ENCODE data around the gene PKIG. TPM values are rescaled to one million over a fixed set of nuclear protein-coding genes. Genes with fewer than 3 reads are reported as not detected.

The PKIG gene
- total and polyA plus RNA-seq, 9 of the 15 experiments (the other 6 are each of a cell fraction or from before 2014, with no cell fraction given) = 0.13 to 7.0 (median 4.7) TPM

GRCh38 chr20:44552050-44552449, 30.3 kb upstream of the PKIG start:
- peak overlapping the region; percentile 24; the same call in 1 of the 2 replicates for H2AFZ ChIP-seq (ENCODE audit: low read depth, low read length)
- H4K20me1 ChIP-seq (replicated peaks; ENCODE audit: control insufficient read depth, insufficient read depth, low read length) = no peaks in the 10 kb centered on the region
- no peaks in the 10 kb centered on the region for H3K27me3 ChIP-seq (ENCODE audit: control insufficient read depth in 2 of 2, insufficient read depth in 2 of 2, low read length in 2 of 2)
- H3K36me3 ChIP-seq (ENCODE audit: control insufficient read depth, insufficient read depth, low read length) = no peaks in the 10 kb centered on the region
- H3K4me1 ChIP-seq (replicated peaks in 1 of 2; ENCODE audit: control insufficient read depth in 2 of 2, insufficient read depth in 2 of 2, low read length in 2 of 2) = peaks cover 9 to 31% of the 10 kb centered on the region in 2 experiments; a peak in 4 of 5 replicates
- POLR2A ChIA-PET = no interaction called here
- H3K9me3 ChIP-seq (replicated peaks; ENCODE audit: control insufficient read depth, insufficient read depth, low read depth, low read length) = no peaks in the 10 kb centered on the region
- CTCF ChIA-PET (ENCODE audit: low intra/inter-chr PET ratio) = no interaction called here
- FAIRE-seq (peak; percentile 54), ATAC-seq (no peak; the same call in 2 of the 3 replicates), DNase-seq (ENCODE audit: extremely low read depth in 1 of 4, low spot score in 3 of 4) (peak in 1 of 4 experiments; percentile 58)
- H3K4me2 ChIP-seq (ENCODE audit: insufficient read depth, low read length) = peak overlapping the region; percentile 51
- no TSS peak for BruUV-seq (replicated peaks)
- no peaks in the 10 kb centered on the region for H3K9me1 ChIP-seq (ENCODE audit: control insufficient read depth, insufficient read depth, low read length)
- intact Hi-C loops (cut with micrococcal nuclease) = no loop called here
- no peaks in the 10 kb centered on the region for H3K79me2 ChIP-seq (ENCODE audit: control insufficient read depth, insufficient read depth, low read length)
- 0 out of 4 replicates have a peak overlapping the region, but pooled peaks of 1 of the 2 experiments have one; percentile 11 for H3K9ac ChIP-seq (ENCODE audit: insufficient read depth in 1 of 2, low read depth in 2 of 2, low read length in 2 of 2)
- in situ Hi-C loops (cut with MboI) = no loop called here
- WGBS (ENCODE audit: insufficient coverage, low coverage, missing lambda C conversion rate) = 10% methylated on average over 4 of the region's 4 CpGs
- no peak overlapping the region for H3K4me3 ChIP-seq
- H3K27ac ChIP-seq (ENCODE audit: extremely low read depth, low read depth, low read length) = no peak overlapping the region
- TF ChIP-seq POLR2AphosphoS2 (IDR thresholded peaks at IDR 0.05; ENCODE audit: low read length) (no peak), MEIS2 (IDR thresholded peaks at IDR 0.05; ENCODE audit: partially characterized antibody) (peak; percentile 96), HDAC6 (IDR thresholded peaks at IDR 0.05; ENCODE audit: low read depth, low read length) (no peak), ZNF740 (CRISPR knock-in tag; IDR thresholded peaks at IDR 0.05) (no peak), ZNF740 (tag; IDR thresholded peaks at IDR 0.05) (no peak; a peak in 1 of 4 replicates), CHD2 (IDR thresholded peaks at IDR 0.05; ENCODE audit: low read depth, low read length) (no peak), THAP12 (CRISPR knock-in tag; IDR thresholded peaks at IDR 0.05) (no peak), ARNT (IDR thresholded peaks at IDR 0.05) (no peak), RAD51 (IDR thresholded peaks at IDR 0.05; ENCODE audit: borderline replicate concordance, low read depth) (no peak), KDM1A (IDR thresholded peaks at IDR 0.05) (peak in 1 of 2 experiments; percentile 39; a peak in 1 of 4 replicates), SMARCE1 (IDR thresholded peaks at IDR 0.05) (peak; percentile 43; the same call in 1 of the 2 replicates), RCOR1 (IDR thresholded peaks at IDR 0.05; ENCODE audit: borderline replicate concordance in 1 of 2, low read depth in 2 of 2, low read length in 2 of 2) (peak in 1 of 2 experiments; percentile 50; a peak in 1 of 4 replicates), PRDM10 (IDR thresholded peaks at IDR 0.05; ENCODE audit: partially characterized antibody) (no peak), PTTG1 (tag; IDR thresholded peaks at IDR 0.05; ENCODE audit: low read depth) (no peak)
- TF ChIP-seq, protein P1, sequence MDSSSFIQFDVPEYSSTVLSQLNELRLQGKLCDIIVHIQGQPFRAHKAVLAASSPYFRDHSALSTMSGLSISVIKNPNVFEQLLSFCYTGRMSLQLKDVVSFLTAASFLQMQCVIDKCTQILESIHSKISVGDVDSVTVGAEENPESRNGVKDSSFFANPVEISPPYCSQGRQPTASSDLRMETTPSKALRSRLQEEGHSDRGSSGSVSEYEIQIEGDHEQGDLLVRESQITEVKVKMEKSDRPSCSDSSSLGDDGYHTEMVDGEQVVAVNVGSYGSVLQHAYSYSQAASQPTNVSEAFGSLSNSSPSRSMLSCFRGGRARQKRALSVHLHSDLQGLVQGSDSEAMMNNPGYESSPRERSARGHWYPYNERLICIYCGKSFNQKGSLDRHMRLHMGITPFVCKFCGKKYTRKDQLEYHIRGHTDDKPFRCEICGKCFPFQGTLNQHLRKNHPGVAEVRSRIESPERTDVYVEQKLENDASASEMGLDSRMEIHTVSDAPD (CRISPR knock-in tag; IDR thresholded peaks at IDR 0.05) = no peak

All from K562 (cell line).